DOHH2 (cell line): ENCODE data around the gene HHEX.

ENCODE experiments used
- H3F3A ChIP-seq: fragments of 200-600 bp; sonication (generic), shearing (Covaris generic); 2 replicates; pipeline ENCODE4 v1.6.0; 2016; ENCODE audit warnings: antibody characterized with exemption, mild to moderate bottlenecking; ENCODE audit not compliant: control insufficient read depth, insufficient read depth
- H3K27ac ChIP-seq: fragments of 200-600 bp; sonication (generic); 2 replicates; pipeline ENCODE4 v1.5.1; 2014; ENCODE audit warnings: low read depth, mild to moderate bottlenecking, low read length, moderate library complexity
- H3K27me3 ChIP-seq: fragments of 200-600 bp; sonication (generic); 2 replicates; pipeline ENCODE4 v1.6.1; 2014; ENCODE audit warnings: mild to moderate bottlenecking, low read length, mixed read lengths; ENCODE audit not compliant: control insufficient read depth
- H3K36me3 ChIP-seq: fragments of 200-600 bp; sonication (generic); 2 replicates; pipeline ENCODE4 v1.6.1; 2014; ENCODE audit warnings: mild to moderate bottlenecking, low read length, moderate library complexity, mixed read lengths; ENCODE audit not compliant: control insufficient read depth
- H3K4me1 ChIP-seq: fragments of 200-600 bp; sonication (generic); 2 replicates; pipeline ENCODE4 v1.6.1; 2014; ENCODE audit warnings: mild to moderate bottlenecking, low read length, mixed read lengths; ENCODE audit not compliant: control insufficient read depth
- H3K4me2 ChIP-seq: fragments of 200-600 bp; sonication (generic); 2 replicates; pipeline ENCODE4 v1.6.0; 2014; ENCODE audit warnings: mild to moderate bottlenecking, low read length, moderate library complexity
- H3K4me3 ChIP-seq: fragments of 200-600 bp; sonication (generic); 2 replicates; pipeline ENCODE4 v1.5.1; 2014; ENCODE audit warnings: mild to moderate bottlenecking, low read length, mixed read lengths
- H3K79me2 ChIP-seq: fragments of 200-600 bp; sonication (generic); 2 replicates; pipeline ENCODE4 v1.6.1; 2014; ENCODE audit warnings: mild to moderate bottlenecking, low read length, mixed read lengths; ENCODE audit not compliant: control insufficient read depth
- H3K9me2 ChIP-seq: fragments of 200-600 bp; sonication (generic); replicated peaks from 2 replicates; pipeline ENCODE4 v1.6.1; 2014; ENCODE audit warnings: mild to moderate bottlenecking, low read length, mixed read lengths; ENCODE audit not compliant: control insufficient read depth
- H3K9me3 ChIP-seq: fragments of 200-600 bp; sonication (generic); 2 replicates; pipeline ENCODE4 v1.6.1; 2014; ENCODE audit warnings: antibody characterized with exemption, low read length, mixed read lengths; ENCODE audit not compliant: control insufficient read depth, insufficient read depth
- H4K20me1 ChIP-seq: fragments of 200-600 bp; sonication (generic); 2 replicates; pipeline ENCODE4 v1.6.0; 2014; ENCODE audit warnings: low read depth, mild to moderate bottlenecking, antibody characterized with exemption, low read length, moderate library complexity; ENCODE audit not compliant: control insufficient read depth, insufficient read depth
- EZH2phosphoT487 ChIP-seq: fragments of 200-600 bp; sonication (generic); IDR thresholded peaks from 2 replicates; pipeline ENCODE4 v1.6.1; 2017; ENCODE audit warnings: borderline replicate concordance, mild to moderate bottlenecking, antibody characterized with exemption, low read length, moderate library complexity, mixed read lengths
- TF ChIP-seq, protein P1 (sequence below): fragments of 200-600 bp; sonication (generic); IDR thresholded peaks from one replicate; pipeline ENCODE4 v1.5.1; 2014; ENCODE audit warnings: antibody characterized with exemption, mild to moderate bottlenecking, low read depth, low read length; ENCODE audit not compliant: poor library complexity, severe bottlenecking

HHEX gene

DNA sequence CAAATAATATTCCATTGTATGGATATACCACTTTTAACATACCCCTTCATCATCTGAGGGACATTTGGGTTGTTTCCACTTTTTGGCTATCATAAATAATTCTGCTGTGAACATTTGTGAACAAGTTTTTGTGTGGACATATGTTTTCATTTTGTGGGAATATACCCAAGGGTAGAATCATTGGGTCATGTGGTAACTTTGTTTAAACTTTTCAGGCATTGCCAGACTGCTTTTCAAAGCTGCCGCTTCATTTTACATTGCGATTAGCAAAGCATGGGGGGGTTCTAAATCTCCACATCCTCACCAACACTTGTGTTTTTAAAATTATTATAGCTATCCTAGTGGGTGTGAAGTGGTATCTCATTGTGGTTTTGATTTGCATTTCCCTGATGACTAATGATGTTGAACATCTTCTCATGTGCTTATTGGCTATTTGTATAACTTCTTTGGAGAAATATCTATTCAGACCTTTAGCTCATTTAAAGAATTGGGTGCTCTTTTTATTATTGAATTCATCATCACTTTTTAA is 8.4 kb upstream of the HHEX start:
- TF ChIP-seq, protein P1, sequence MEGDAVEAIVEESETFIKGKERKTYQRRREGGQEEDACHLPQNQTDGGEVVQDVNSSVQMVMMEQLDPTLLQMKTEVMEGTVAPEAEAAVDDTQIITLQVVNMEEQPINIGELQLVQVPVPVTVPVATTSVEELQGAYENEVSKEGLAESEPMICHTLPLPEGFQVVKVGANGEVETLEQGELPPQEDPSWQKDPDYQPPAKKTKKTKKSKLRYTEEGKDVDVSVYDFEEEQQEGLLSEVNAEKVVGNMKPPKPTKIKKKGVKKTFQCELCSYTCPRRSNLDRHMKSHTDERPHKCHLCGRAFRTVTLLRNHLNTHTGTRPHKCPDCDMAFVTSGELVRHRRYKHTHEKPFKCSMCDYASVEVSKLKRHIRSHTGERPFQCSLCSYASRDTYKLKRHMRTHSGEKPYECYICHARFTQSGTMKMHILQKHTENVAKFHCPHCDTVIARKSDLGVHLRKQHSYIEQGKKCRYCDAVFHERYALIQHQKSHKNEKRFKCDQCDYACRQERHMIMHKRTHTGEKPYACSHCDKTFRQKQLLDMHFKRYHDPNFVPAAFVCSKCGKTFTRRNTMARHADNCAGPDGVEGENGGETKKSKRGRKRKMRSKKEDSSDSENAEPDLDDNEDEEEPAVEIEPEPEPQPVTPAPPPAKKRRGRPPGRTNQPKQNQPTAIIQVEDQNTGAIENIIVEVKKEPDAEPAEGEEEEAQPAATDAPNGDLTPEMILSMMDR = no peak
- TF ChIP-seq EZH2phosphoT487 = no peak
- no peaks in the 10 kb centered on the region for H3K79me2 ChIP-seq
- H3F3A ChIP-seq = 0 out of 2 replicates have a peak, but pooled peaks cover 3% of the 10 kb centered on the region
- peaks cover 3% of the 10 kb centered on the region; the same call in 1 of the 2 replicates for H3K27me3 ChIP-seq
- no peak overlapping the region for H3K27ac ChIP-seq
- H4K20me1 ChIP-seq = no peaks in the 10 kb centered on the region
- no peaks in the 10 kb centered on the region for H3K36me3 ChIP-seq
- H3K9me3 ChIP-seq = no peaks in the 10 kb centered on the region
- H3K4me3 ChIP-seq = no peak overlapping the region
- peak overlapping the region; percentile 32; the same call in 1 of the 2 replicates for H3K4me2 ChIP-seq
- H3K4me1 ChIP-seq = peaks cover 13% of the 10 kb centered on the region
- no peaks in the 10 kb centered on the region for H3K9me2 ChIP-seq

DNA sequence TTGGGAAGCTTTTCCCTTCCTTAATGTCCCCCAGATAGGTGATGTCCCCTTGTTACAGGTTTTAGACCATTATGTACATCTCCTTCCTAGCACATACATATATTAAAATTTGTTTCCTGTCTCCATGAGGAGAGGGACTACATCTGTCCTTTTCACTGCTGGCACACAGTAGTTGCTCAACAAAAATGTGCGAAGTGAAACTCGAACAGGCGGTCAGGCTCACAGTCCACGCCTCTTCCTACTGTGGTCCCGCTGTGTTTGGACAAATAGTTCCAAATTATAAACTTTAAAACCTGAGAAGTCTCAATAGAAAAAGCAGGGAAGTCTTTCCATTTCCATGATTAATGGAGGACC is 1.2 kb upstream of the HHEX start:
- H3K36me3 ChIP-seq = peaks cover 8% of the 10 kb centered on the region; the same call in 1 of the 2 replicates
- H3F3A ChIP-seq = peaks cover 21% of the 10 kb centered on the region
- H3K79me2 ChIP-seq = no peaks in the 10 kb centered on the region
- peak overlapping the region; percentile 84 for H3K4me3 ChIP-seq
- H4K20me1 ChIP-seq = 0 out of 2 replicates have a peak, but pooled peaks cover 4% of the 10 kb centered on the region
- peaks cover 54% of the 10 kb centered on the region for H3K27me3 ChIP-seq
- no peaks in the 10 kb centered on the region for H3K9me3 ChIP-seq
- TF ChIP-seq, protein P1 = no peak
- no peak for TF ChIP-seq EZH2phosphoT487
- no peaks in the 10 kb centered on the region for H3K9me2 ChIP-seq
- H3K27ac ChIP-seq = no peak overlapping the region
- peak overlapping the region; percentile 97 for H3K4me2 ChIP-seq
- H3K4me1 ChIP-seq = peaks cover 42% of the 10 kb centered on the region

DNA sequence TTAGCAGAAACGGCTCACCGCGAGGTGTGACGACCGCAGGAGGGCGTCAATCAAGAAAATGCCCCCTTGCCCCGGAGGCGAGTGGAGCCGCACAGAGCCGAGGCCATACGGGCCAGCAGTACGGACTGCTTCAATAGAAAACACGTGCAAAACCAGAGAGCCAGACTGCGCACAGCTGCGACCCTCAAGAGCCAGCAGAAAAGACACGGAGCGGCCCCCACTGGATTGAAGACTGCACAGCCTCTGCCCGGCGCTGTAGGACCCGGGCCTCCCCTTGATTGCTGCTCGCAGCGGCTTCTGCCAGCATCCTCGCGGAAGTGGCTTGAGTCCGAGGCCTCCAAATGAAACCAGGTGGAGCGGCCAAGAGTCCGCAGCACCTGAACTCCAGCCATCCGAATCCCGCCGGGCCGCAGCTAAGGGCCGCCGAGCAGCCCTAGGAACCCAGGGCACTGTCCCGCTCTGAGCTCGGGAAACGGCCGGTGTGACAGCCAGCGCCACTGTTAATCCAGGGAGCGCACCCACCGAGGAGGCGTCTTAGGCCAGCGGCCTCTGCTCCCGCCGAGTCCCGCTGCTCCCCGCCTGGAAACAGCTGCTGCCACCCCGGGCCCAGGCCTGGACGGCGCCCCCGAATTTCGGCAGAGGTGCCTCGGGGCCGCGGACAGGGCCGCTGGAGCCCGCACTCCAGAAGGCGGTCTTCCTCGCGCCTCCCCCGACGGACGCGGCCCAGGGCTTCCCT is 660 bp upstream of the HHEX start:
- H3K27me3 ChIP-seq = peaks cover 57% of the 10 kb centered on the region
- H3K9me3 ChIP-seq = no peaks in the 10 kb centered on the region
- H3K79me2 ChIP-seq = no peaks in the 10 kb centered on the region
- H3K4me3 ChIP-seq = peak overlapping the region; percentile 84
- H3F3A ChIP-seq = peaks cover 25% of the 10 kb centered on the region
- TF ChIP-seq EZH2phosphoT487 = no peak; the same call in 1 of the 2 replicates
- TF ChIP-seq, protein P1 = peak; percentile 59
- H3K9me2 ChIP-seq = no peaks in the 10 kb centered on the region
- peak overlapping the region; percentile 97 for H3K4me2 ChIP-seq
- H3K4me1 ChIP-seq = peaks cover 42% of the 10 kb centered on the region
- H3K27ac ChIP-seq = no peak overlapping the region
- H3K36me3 ChIP-seq = peaks cover 8% of the 10 kb centered on the region
- H4K20me1 ChIP-seq = 0 out of 2 replicates have a peak, but pooled peaks cover 4% of the 10 kb centered on the region
